GM21737 (cell line): ENCODE results near the gene DDX25.
A peak's percentile ranks its signal among the peaks of the same experiment; 100 is the strongest.
"Not testable (repeated sequence)": the region's sequence is repeated elsewhere in the genome, so short reads cannot be mapped to it uniquely, and the experiment has no call there.

Source experiments
- ATAC-seq: cut with Tn5 transposase; IDR thresholded peaks from one replicate; pipeline ENCODE4 v1.9.1; 2021; ENCODE audit warnings: mild to moderate bottlenecking, moderate library complexity; ENCODE audit not compliant: unreplicated experiment

DDX25 gene

DNA sequence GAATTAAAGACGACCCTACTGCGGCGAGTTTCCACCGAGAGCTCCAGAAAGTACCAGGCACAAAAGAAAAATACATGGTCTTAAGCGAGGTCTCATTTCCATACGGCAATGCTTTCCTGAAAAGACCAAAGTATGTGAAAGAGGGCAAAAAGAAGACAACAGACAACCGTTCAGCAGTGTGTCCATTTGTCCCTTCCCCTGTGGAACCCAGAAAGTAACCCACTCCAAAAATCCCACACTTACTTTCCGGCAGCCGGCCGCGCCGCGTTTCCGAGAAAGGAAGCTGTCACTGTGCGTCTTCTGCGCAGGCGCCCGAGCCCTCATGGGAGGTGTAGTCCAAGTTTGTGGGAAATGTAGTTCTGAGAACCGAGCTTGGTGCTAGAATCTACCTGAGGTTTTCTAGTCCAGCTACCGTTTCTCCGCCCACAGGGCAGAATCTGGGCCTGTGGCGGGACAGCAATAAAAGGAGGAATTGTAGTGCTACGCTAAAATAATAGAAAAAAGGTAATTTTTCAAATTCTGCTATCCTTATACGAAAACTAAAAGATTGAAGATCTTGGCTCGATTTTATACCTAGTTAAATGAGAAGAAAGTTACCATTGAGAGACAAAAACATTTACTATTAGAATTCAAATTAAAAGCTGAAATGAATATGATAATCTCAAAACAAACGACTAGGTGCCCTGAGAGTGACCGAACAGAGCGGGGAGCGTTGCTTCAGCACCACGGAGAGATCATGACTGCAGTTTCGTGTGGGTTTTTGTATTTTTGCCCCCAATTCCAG lies 1.2 kb upstream of the DDX25 start, which contains the start of gene PUS3:
Gene PUS3, minus strand, starts transcription at position 280 of the 784 bp plus-strand sequence. CDS start 6,922 bp downstream, outside the sequence.
- peak; percentile 93 for ATAC-seq

- ATAC-seq, result no peak
Measured at GRCh38 chr11:125904678-125905077, 370 bp downstream of the DDX25 start.

DNA sequence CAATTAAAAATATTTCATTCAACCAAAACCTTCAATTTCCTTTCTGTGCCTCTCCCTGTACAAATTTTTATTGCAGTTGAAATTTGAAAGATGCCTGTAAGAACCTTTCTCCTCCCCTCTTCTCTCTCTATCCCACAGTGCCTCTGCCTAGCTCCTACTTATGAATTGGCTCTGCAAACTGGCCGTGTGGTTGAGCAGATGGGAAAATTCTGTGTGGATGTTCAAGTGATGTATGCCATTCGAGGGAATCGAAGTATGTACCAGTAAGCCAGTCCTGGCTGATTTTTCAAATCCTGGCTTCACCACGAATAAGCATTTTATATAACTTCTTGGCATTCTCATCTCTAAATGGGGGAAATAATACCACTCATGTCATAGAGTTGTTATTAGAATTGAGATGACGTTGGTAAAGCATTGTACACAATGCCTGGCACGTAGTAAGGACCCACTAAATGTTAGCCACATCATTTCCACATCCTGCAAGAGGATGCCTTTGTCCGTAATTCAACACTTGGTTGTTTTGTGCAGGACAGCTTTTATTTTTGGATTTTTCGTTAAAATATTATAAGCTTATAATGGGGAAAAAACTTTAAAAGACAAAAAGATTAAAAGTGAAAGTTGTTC lies 6.0 kb downstream of the DDX25 start:
- no peak for ATAC-seq

DNA sequence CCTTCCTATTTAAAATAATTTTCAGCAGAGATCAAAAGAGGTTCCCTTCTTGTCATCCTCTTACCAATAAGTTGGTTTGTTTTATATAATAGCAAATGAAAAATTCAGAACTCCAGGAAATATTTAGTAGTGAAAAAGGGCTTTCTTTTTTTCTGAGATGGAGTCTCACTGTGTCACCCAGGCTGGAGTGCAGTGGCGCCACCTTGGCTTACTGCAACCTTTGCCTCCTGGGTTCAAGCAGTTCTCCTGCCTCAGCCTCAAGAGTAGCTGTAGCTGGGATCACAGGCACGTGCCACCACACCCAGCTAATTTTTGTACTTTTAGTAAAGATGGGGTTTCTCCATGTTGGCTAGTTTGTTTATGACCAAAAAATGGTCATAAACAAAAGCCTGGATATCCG lies 10.3 kb downstream of the DDX25 start:
- ATAC-seq, result not testable (repeated sequence)

DNA sequence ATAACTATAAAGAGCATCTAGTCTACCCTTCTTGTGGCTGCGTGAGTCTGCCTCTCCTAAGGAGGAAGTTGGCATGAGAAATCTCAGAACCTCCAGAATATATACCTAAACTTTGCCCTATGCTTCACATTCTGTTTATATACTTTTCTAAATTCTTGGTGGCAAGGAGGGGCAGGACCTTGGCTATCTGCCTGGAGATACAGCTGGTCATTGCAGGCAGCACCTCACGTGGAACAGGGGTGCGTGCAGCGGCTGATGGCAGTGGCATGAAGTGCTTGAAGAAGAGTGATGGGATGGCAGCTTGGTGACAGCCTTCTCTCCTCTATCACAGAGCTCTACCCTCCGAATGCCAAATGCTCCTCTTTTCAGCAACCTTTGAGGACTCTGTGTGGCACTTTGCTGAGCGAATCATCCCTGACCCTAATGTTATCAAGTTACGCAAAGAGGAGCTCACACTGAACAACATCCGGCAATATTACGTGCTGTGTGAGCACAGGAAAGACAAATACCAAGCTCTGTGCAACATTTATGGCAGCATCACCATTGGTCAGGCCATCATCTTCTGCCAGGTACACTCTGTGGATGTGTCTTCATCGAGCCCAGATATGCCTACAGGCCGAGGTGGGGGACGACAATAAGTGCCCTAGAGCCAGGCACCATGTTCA lies 12.5 kb downstream of the DDX25 start:
- no peak for ATAC-seq

GRCh38 chr11:125918140-125918840 lies 14.0 kb downstream of the DDX25 start:
- ATAC-seq, result no peak

DNA sequence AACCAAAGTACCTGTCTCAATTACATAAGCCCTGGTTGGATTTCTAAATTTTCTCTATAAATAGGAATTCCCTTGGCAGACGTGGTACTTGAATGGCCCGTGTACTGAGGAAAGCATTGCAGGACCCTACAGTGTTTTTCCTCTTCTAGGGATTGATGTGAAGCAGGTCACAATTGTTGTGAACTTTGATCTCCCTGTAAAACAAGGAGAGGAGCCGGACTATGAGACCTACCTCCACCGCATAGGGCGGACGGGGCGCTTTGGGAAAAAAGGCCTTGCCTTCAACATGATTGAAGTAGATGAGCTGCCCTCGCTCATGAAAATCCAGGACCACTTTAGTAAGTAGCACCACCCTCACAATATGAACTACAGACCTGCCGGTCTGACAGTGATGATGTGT lies 16.7 kb downstream of the DDX25 start:
- no peak for ATAC-seq

DNA sequence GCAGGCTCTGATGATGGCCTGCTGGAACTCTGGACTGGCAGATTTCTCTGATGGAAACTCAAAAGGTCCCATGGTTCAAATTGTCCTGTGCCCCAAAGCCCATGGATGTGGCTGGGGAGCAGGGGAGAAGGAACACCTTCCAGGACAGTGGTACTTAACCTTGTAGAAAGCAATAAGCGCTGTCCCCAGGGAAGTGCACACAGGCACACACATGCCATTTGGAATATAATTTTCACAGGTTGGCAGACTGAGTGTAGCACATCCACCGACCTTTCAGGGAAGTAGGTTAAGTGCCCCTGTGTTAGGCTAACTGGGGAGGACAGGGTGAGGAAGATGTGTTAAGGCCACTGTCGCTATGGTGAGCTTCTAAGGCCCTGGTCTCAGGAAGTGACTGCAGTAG lies 17.8 kb downstream of the DDX25 start:
- ATAC-seq, result no peak

- ATAC-seq, result no peak
Measured at GRCh38 chr11:125923012-125923579, 18.8 kb downstream of the DDX25 start.

DNA sequence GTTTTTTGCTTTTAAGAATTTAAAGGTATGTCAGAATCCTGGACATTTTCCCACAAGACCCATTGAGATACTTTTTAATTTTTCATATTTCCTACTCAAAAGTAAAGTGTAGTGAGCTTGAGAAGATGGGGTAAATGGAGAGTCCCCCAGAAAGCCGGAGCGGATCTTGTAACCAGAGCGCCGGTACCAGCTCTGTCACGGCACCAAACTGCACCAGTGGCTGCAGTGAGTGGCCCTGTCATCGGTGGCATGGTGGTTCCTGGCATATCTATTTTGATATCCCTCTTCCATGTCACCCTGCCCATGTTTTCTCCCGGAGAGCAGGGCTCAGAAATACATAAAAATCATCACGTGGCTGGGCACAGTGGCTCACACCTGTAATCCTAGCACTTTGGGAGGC lies 19.3 kb downstream of the DDX25 start:
- ATAC-seq, result no peak

GRCh38 chr11:125924384-125925007 lies 20.2 kb downstream of the DDX25 start:
- ATAC-seq, result no peak

DNA sequence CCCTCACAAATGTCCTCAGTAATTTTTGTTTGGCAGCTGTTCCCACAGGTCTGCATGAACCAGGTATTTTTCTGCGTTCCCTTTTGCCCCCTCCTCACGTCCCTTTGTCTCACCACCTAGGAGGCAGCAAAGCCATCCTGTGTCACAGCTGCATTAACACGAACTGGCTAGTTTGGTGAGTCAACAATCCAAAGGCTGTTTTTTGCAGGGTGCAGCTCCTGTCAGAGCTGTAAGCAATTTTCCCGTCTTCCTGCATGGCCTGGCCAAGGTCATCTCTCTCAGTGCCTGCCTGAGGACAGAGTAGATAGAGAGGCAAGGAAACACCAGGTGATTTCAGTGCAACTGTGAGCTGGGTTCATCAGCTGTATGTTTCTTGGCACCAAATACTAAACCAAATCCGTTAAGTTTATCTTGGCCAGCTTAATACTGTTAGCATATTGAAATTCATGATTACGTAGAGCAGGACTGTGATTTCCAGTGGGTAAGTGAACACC lies 21.0 kb downstream of the DDX25 start:
- ATAC-seq, result no peak

DNA sequence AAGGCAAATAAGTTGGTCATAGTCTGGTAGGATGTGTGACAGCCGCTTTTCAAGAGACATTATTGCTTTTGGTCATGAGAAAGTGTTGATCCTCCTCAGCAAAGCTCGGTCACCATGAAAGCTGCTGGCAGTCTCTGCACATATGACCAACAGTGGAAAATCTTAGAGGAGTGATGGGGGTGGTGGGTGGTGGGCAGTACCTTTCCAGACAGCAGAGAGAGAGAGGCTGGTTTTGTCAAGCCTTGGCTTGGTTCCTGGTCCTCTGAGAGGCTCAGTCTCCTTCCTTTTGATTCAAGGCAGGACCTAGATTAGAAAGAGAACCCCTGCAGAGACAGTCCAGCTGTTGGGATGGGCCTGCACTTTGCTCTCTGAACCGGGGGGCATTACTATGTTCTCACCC lies 21.5 kb downstream of the DDX25 start:
- ATAC-seq, result no peak

DNA sequence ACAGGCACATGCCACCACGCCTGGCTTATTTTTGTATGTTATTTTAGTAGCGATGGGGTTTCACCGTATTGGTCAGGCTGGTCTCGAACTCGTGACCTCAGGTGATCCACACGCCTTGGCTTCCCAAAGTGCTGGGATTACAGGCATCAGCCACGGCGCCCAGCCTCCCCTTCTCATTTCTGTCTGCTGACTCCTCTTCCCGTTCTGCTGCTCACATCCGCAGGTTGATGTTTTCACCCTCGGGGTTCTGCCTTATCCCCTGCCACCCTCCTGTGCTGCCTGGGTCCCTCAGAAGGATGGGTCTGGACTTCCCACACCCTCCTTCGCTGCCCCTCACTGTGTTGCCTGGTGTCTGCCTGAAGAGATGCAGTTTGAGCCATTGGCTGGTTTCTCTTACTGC lies 22.4 kb downstream of the DDX25 start:
- no peak for ATAC-seq

DNA sequence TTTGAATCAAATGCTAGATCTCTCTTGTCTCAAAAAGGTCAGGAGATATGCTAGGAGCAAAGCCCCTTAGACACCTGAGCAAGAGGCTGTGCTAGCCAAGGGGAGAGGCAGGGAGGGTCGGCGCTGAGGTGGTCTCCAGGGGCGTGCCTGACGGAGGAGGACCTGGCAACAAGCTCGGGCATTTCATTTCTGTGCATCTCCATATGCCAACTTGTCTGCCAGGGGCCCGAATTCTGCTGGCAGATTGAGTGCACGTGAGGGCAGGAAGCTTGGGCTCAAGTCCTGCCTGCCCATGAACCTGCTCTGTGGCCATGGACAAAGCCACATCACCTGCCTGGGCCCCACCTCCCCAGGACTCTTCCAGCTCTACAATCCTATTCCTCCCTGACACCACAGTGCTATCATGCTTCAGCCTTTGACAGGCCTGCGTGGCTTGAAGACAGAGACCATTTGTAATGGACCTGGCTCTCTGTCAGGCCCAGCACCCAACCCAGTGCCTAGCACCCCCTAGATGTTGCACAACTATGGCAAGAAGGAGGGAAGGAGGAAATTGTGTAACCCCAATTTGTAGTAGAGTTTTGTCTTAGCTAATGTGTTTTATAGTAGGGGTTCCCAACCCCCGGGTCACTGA lies 25.3 kb downstream of the DDX25 start:
- ATAC-seq, result no peak

DNA sequence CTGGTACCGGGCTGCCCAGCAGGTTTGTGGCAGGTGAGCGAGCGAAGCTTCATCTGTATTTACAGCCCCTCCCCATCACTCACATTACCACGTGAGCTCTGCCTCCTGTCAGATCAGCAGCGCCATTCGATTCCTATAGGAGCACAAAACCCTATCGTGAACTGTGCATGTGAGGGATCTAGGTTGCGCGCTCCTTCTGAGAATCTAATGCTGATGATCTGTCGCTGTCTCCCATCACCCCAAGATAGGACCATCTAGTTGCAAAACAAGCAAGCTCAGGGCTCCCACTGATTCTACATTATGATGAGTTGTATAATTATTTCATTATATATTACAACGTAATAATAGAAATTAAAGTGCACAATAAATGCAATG lies 25.8 kb downstream of the DDX25 start:
- no peak for ATAC-seq

GRCh38 chr11:125931116-125931515 lies 26.8 kb downstream of the DDX25 start:
- no peak for ATAC-seq

DNA sequence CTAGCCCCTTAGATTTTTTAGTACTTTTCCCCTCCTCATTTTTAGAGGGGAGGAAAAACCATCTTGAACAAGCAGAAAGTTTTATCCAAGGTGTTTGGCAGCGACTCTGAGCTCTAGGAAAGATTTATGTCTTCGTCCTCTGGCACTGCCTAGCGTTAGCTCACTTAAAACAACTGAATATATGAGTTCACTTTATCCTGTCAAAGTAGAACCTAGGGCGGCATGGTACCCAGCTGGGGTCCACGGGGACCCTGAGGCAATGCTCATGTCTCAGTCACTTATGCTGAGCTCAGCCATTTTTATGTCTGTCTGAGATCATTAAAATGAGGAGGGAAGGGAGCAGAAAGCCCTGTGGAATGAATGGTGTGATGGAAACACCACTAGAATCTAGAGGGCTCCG lies 27.4 kb downstream of the DDX25 start:
- ATAC-seq, result no peak

GRCh38 chr11:125932301-125932700 lies 28.0 kb downstream of the DDX25 start:
- ATAC-seq, result no peak
